T-helper 9 cell (primary cell): ENCODE data around the gene AGL.
"Not testable (repeated sequence)": the region's sequence is repeated elsewhere in the genome, so short reads cannot be mapped to it uniquely, and the experiment has no call there.

Experiments used
- DNase-seq: peaks from one replicate; pipeline ENCODE4 v3.0.0-alpha.2; 2020

The AGL gene

DNA sequence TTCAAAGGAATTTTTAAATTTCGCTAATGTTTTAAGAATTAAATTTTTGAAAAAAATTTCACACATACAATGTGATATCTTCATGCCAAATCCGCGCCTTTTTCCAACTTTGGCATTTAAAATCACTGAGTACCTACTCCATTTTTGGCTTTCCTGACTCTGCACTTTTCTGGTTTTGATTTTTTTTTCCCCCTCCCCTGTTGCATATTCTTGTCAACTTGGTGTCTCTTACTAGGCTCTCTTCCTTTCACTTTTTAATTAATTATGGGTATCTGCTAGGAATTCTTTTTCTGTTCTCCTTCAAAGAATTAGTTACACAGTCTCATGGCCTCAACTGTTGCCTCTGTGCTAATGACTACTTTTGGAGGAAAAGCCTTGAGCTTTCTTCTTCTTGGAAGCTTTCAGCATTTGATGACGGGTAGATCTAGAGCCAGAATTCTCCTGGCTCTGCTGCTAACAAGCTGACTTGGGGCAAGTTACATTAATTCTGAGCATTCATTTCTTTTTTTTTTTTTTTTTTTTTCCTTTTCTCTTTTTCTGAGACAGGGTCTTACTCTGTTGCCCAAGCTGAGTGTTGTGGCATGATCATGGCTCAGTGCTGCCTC lies 1.8 kb downstream of the AGL start:
- no peak for DNase-seq

DNA sequence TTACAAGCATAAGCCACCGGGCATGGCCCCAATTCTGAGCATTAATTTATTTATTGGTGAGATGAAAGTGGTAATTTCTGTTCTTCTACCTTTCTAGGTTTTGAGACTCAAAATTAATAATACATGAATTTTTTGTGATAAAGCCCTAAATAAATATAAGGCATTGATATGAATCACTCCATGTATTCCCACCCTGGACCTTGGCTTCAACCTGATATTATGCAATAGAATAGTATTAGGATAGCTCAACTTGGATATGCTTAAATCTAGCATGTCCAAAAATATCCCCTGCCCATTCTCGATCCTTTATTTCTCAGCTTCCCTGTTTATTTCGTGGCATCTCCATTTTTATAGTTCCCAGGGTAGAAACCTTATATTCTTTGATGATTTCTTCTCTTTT lies 2.5 kb downstream of the AGL start:
- no peak for DNase-seq

GRCh38 chr1:99855914-99856450 lies 5.8 kb downstream of the AGL start:
- no peak for DNase-seq

- not testable (repeated sequence) for DNase-seq
Measured at GRCh38 chr1:99857041-99857440, 6.9 kb downstream of the AGL start.

GRCh38 chr1:99858286-99858685 lies 8.1 kb downstream of the AGL start:
- DNase-seq: no peak

GRCh38 chr1:99858881-99859280 lies 8.7 kb downstream of the AGL start:
- no peak for DNase-seq

GRCh38 chr1:99860703-99861102 lies 10.5 kb downstream of the AGL start:
- no peak for DNase-seq

GRCh38 chr1:99867682-99868081 lies 17.5 kb downstream of the AGL start:
- no peak for DNase-seq

GRCh38 chr1:99869304-99869703 lies 19.1 kb downstream of the AGL start:
- DNase-seq: no peak

GRCh38 chr1:99869723-99870122 lies 19.6 kb downstream of the AGL start:
- no peak for DNase-seq

DNA sequence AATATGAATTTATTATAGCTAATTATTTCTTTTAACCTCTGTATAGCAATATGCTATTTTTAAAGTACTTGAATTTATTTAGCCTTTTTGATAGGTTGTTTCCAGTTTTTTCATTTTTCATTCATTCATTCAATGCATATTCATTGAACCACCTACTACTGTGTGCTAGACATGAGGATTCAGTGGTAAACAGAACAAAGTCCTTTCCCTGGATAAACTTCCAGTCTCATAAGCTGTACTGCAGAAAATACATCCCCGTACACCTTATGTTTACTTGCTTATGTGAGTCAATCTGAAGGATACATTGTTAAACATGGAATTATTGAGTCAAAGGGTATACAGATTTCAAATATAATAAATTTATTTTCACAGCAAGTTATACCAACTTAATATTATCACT lies 21.9 kb downstream of the AGL start:
- no peak for DNase-seq

DNA sequence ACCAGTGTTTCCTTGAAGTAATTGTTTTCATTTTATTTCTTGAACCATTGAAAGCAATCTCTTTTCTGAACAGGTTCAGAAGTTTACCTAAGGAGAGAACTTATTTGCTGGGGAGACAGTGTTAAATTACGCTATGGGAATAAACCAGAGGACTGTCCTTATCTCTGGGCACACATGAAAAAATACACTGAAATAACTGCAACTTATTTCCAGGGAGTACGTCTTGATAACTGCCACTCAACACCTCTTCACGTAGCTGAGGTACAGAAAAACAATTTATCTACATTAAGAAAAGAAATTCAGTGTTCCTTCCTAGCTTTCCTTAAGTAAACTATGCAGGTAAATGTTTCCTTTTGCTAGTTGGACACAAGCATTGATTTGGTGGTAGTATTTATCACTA lies 27.4 kb downstream of the AGL start:
- no peak for DNase-seq

- DNase-seq: no peak
Measured at GRCh38 chr1:99886179-99886578, 36.0 kb downstream of the AGL start.

DNA sequence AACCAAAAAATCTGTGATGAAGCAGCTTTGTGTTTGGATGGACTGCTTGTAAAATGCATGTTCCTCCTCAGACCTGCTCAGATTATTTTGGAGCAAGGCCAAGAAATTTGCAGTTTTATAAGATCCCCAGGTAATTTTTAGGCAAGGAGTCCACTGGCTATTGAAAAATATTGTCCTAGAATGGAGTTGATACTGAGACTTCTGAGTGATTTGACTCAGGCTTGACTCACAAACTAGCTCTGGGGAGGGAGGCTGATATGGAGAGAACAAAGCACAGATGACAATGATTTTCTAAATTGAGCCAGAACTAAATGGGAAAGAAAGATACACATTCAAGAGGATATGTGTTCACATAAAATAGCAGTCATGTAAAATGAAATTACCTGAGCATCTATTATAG lies 36.7 kb downstream of the AGL start:
- DNase-seq: no peak

GRCh38 chr1:99887890-99888289 lies 37.7 kb downstream of the AGL start:
- DNase-seq: no peak

DNA sequence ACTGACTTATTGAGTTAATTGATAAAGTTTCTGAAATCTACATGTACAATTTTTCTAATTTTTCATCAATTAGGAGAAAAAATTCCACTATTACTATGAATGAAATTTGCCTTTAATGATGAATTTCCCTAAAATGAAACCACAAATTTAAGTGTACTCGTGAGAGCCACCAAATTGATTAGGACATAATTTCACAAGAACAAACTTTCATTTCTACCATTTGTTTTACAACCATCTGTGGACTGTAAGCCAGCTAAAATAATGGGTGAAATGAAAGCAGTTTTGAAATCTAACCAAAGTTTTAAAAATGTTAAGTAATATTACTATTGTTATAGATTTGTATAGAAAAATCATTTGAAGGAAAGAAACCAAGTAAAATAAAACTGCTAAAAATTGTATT lies 41.8 kb downstream of the AGL start:
- no peak for DNase-seq

- DNase-seq: not testable (repeated sequence)
Measured at GRCh38 chr1:99903278-99903677, 53.1 kb downstream of the AGL start.

DNA sequence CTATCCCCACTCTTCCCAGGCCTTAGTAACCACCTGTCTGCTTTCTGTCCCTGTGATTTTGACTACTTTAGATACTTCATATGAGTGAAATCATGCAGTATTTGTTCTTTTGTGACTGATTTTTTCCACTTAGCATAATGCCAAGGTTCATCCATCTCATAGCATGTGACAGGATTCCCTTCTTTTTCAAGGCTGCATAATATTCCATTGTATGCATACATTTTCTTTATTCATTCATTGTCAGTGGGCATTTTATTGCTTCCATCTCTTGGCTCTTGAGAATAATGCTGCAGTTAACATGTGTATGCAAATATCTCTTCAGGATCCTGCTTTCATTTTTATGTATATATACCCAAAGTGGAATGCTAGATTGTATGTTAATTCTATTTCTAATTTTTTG lies 56.4 kb downstream of the AGL start:
- DNase-seq: no peak

GRCh38 chr1:99917214-99917613 lies 67.1 kb downstream of the AGL start:
- DNase-seq: no peak

- DNase-seq: no peak
Measured at GRCh38 chr1:99919220-99919619, 69.1 kb downstream of the AGL start.

- DNase-seq: no peak
Measured at GRCh38 chr1:99934801-99935200, 84.6 kb downstream of the AGL start.

DNA sequence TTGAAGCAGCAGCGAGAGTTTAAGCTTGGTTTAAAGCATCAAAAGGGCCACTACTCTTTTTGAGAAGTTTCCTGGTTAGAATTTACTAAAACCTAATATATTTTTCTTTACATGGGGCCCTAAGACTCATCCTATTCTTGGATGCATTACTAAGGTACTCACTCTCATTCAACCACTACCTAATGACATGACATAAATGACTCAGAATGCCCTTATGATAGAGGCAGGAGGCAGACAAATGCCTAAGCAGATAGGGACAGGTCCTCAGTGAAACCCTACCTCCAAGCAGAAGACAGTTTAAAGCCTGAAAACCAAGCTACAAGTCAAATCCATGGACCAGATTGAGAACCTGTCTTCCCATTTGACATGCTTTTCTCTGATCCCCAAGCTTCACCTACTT lies 85.4 kb downstream of the AGL start:
- DNase-seq: no peak

- no peak for DNase-seq
Measured at GRCh38 chr1:99936071-99936470, 85.9 kb downstream of the AGL start.

- DNase-seq: no peak
Measured at GRCh38 chr1:99942723-99943122, 92.6 kb downstream of the AGL start.

DNA sequence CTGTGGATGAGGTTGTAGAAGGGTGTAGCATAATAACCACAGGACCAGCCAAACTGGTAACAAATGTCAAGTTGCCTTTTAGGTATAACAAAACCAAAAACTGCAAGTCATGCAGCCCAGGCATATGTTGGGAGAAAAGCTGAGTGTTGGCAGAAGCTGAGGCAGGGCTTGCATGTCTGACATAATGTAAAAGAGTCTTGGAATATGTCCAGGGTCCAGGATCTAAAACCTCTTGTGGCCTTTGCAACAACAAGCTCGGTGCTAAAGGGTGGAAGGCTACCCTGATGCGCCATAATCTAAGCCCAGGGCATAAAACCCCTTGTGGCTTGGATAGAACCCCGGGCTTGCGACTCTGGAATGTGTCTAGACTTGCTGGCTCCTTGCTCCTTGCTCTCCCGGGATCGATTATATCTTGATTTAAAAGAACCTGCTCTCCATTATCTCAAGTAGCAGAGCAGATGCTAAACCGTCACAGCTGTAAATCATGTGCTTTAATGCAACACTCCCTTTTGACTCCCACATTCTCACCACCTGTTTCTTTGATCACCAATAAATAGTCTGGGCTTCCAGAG lies 93.1 kb downstream of the AGL start:
- no peak for DNase-seq
